Trophoblast cell (in vitro differentiated cells and primary cell): ENCODE measurements around the gene VEPH1.

ENCODE experiments used
- DNase-seq, 2 donors: peaks; one replicate each; pipeline ENCODE4 v3.0.0-alpha.2; 2016
- H2AFZ ChIP-seq: 2 replicates; pipeline ENCODE4 v1.6.1; 2013; ENCODE audit warnings: low read length, moderate library complexity, mild to moderate bottlenecking; ENCODE audit not compliant: insufficient read depth, poor library complexity
- H2AK5ac ChIP-seq: 2 replicates; pipeline ENCODE4 v1.6.1; 2013; ENCODE audit warnings: mild to moderate bottlenecking, low read length
- H2BK120ac ChIP-seq: 2 replicates; pipeline ENCODE4 v1.6.1; 2013; ENCODE audit warnings: low read length, mild to moderate bottlenecking, moderate library complexity; ENCODE audit not compliant: insufficient read depth, poor library complexity
- H2BK12ac ChIP-seq: 2 replicates; pipeline ENCODE4 v1.6.1; 2013; ENCODE audit warnings: mild to moderate bottlenecking, low read length, moderate library complexity
- H2BK5ac ChIP-seq: 2 replicates; pipeline ENCODE4 v1.6.1; 2013; ENCODE audit warnings: low read length, low read depth, moderate library complexity, mild to moderate bottlenecking; ENCODE audit not compliant: poor library complexity
- H3K14ac ChIP-seq: 2 replicates; pipeline ENCODE4 v1.6.1; 2013; ENCODE audit warnings: mild to moderate bottlenecking, low read length
- H3K18ac ChIP-seq: 2 replicates; pipeline ENCODE4 v1.6.1; 2013; ENCODE audit warnings: mild to moderate bottlenecking, low read length
- H3K23ac ChIP-seq: 2 replicates; pipeline ENCODE4 v1.6.1; 2013; ENCODE audit warnings: low read length
- H3K27ac ChIP-seq: 2 replicates; pipeline ENCODE4 v1.5.1; 2013; ENCODE audit warnings: low read depth, mild to moderate bottlenecking, inconsistent platforms, low read length, moderate library complexity
- H3K27me3 ChIP-seq: 2 replicates; pipeline ENCODE4 v1.6.1; 2013; ENCODE audit warnings: inconsistent platforms, mild to moderate bottlenecking, low read length, moderate library complexity; ENCODE audit not compliant: insufficient read depth
- H3K36me3 ChIP-seq, 2 experiments: 1 replicate in 1 of 2; 2 replicates in 1 of 2; pipeline ENCODE4 v1.6.1; 2013; ENCODE audit warnings: low read length in 2 of 2, mild to moderate bottlenecking in 2 of 2, moderate library complexity in 1 of 2; ENCODE audit not compliant: insufficient read depth in 2 of 2, control insufficient read depth in 1 of 2
- H3K4ac ChIP-seq: 2 replicates; pipeline ENCODE4 v1.6.1; 2013; ENCODE audit warnings: low read depth, mild to moderate bottlenecking, low read length, moderate library complexity
- H3K4me1 ChIP-seq, 2 experiments: 1 replicate in 1 of 2; 2 replicates in 1 of 2; pipeline ENCODE4 v1.6.1; 2013; ENCODE audit warnings: low read length in 2 of 2, mild to moderate bottlenecking in 2 of 2, moderate library complexity in 1 of 2; ENCODE audit not compliant: insufficient read depth in 2 of 2, control insufficient read depth in 1 of 2
- H3K4me2 ChIP-seq: 2 replicates; pipeline ENCODE4 v1.6.1; 2013; ENCODE audit warnings: inconsistent platforms, mild to moderate bottlenecking, low read length, moderate library complexity
- H3K4me3 ChIP-seq: 2 replicates; pipeline ENCODE4 v1.5.1; 2013; ENCODE audit warnings: mild to moderate bottlenecking, low read depth, low read length, inconsistent platforms
- H3K79me1 ChIP-seq: one replicate; pipeline ENCODE4 v1.6.1; 2013; ENCODE audit warnings: low read length
- H3K79me2 ChIP-seq: 2 replicates; pipeline ENCODE4 v1.6.1; 2013; ENCODE audit warnings: low read length, mild to moderate bottlenecking; ENCODE audit not compliant: control insufficient read depth, insufficient read depth, poor library complexity
- H3K9ac ChIP-seq: 2 replicates; pipeline ENCODE4 v1.6.1; 2013; ENCODE audit warnings: mild to moderate bottlenecking, low read length
- H3K9me3 ChIP-seq: 2 replicates; pipeline ENCODE4 v1.6.1; 2013; ENCODE audit warnings: low read depth, mild to moderate bottlenecking, control low read depth, inconsistent platforms, low read length; ENCODE audit not compliant: insufficient read depth
- H4K12ac ChIP-seq: 2 replicates; pipeline ENCODE4 v1.6.1; 2013; ENCODE audit warnings: low read depth, mild to moderate bottlenecking, low read length, moderate library complexity
- H4K8ac ChIP-seq: 2 replicates; pipeline ENCODE4 v1.6.1; 2013; ENCODE audit warnings: low read depth, mild to moderate bottlenecking, low read length, moderate library complexity
- H4K91ac ChIP-seq: one replicate; pipeline ENCODE4 v1.6.1; 2013; ENCODE audit warnings: low read depth, mild to moderate bottlenecking, low read length, moderate library complexity
- WGBS: extraction: QIAGEN DNeasy Blood & Tissue Kit; methylation state at CpG from one replicate; pipeline ENCODE4 v1.1.7; 2013; ENCODE audit warnings: missing lambda C conversion rate; ENCODE audit not compliant: insufficient read length, insufficient coverage; ENCODE audit errors: extremely low coverage; 5-methylcytosine and 5-hydroxymethylcytosine counted together

VEPH1 gene

GRCh38 chr3:157276801-157277200 is 226.4 kb downstream of the VEPH1 start:
- no peak overlapping the region for H3K18ac ChIP-seq
- H3K14ac ChIP-seq: no peak overlapping the region
- no peak overlapping the region for H4K91ac ChIP-seq
- H4K8ac ChIP-seq: no peak overlapping the region
- no peaks in the 10 kb centered on the region for H3K9me3 ChIP-seq
- H2BK5ac ChIP-seq: no peak overlapping the region
- H3K23ac ChIP-seq: no peak overlapping the region
- H3K79me2 ChIP-seq: no peaks in the 10 kb centered on the region
- no peak overlapping the region for H3K27ac ChIP-seq
- no peaks in the 10 kb centered on the region for H3K36me3 ChIP-seq
- no peak overlapping the region for H3K4me2 ChIP-seq
- WGBS: no CpG with 5 or more reads among the region's 3 CpGs
- no peaks in the 10 kb centered on the region for H3K4me1 ChIP-seq
- no peak overlapping the region for H4K12ac ChIP-seq
- H2BK12ac ChIP-seq: no peak overlapping the region
- H2AK5ac ChIP-seq: no peak overlapping the region
- H3K79me1 ChIP-seq: no peaks in the 10 kb centered on the region
- no peak overlapping the region for H3K4ac ChIP-seq
- H2AFZ ChIP-seq: no peak overlapping the region
- H3K27me3 ChIP-seq: no peaks in the 10 kb centered on the region
- no peak overlapping the region for H3K9ac ChIP-seq
- H3K4me3 ChIP-seq: no peak overlapping the region
- DNase-seq: peak in 1 of 2 donors; percentile 52
- H2BK120ac ChIP-seq: no peak overlapping the region

GRCh38 chr3:157275832-157276231 is 227.4 kb downstream of the VEPH1 start:
- H3K14ac ChIP-seq: no peak overlapping the region
- no peak overlapping the region for H2AK5ac ChIP-seq
- WGBS: no CpG with 5 or more reads among the region's 2 CpGs
- H4K12ac ChIP-seq: no peak overlapping the region
- H3K79me2 ChIP-seq: no peaks in the 10 kb centered on the region
- H2BK12ac ChIP-seq: no peak overlapping the region
- H3K36me3 ChIP-seq: no peaks in the 10 kb centered on the region
- no peak overlapping the region for H3K4ac ChIP-seq
- H3K23ac ChIP-seq: no peak overlapping the region
- H3K4me2 ChIP-seq: no peak overlapping the region
- H4K8ac ChIP-seq: no peak overlapping the region
- no peak overlapping the region for H3K27ac ChIP-seq
- H2BK5ac ChIP-seq: no peak overlapping the region
- DNase-seq: no peak
- no peak overlapping the region for H3K9ac ChIP-seq
- no peak overlapping the region for H3K18ac ChIP-seq
- no peak overlapping the region for H2AFZ ChIP-seq
- no peaks in the 10 kb centered on the region for H3K27me3 ChIP-seq
- H3K9me3 ChIP-seq: no peaks in the 10 kb centered on the region
- no peak overlapping the region for H2BK120ac ChIP-seq
- H3K4me1 ChIP-seq: no peaks in the 10 kb centered on the region
- H4K91ac ChIP-seq: no peak overlapping the region
- no peaks in the 10 kb centered on the region for H3K79me1 ChIP-seq
- no peak overlapping the region for H3K4me3 ChIP-seq

GRCh38 chr3:157274644-157275137 is 228.5 kb downstream of the VEPH1 start:
- H3K36me3 ChIP-seq: no peaks in the 10 kb centered on the region
- no peak overlapping the region for H2AFZ ChIP-seq
- no peak overlapping the region for H3K4me3 ChIP-seq
- WGBS: no CpG with 5 or more reads among the region's 2 CpGs
- no peaks in the 10 kb centered on the region for H3K79me2 ChIP-seq
- H4K8ac ChIP-seq: no peak overlapping the region
- no peak overlapping the region for H4K12ac ChIP-seq
- H3K14ac ChIP-seq: no peak overlapping the region
- H3K27me3 ChIP-seq: no peaks in the 10 kb centered on the region
- no peak overlapping the region for H3K9ac ChIP-seq
- no peaks in the 10 kb centered on the region for H3K4me1 ChIP-seq
- no peak overlapping the region for H2BK12ac ChIP-seq
- H2AK5ac ChIP-seq: no peak overlapping the region
- H3K9me3 ChIP-seq: no peaks in the 10 kb centered on the region
- no peak overlapping the region for H4K91ac ChIP-seq
- H2BK5ac ChIP-seq: no peak overlapping the region
- H3K4me2 ChIP-seq: no peak overlapping the region
- no peak for DNase-seq
- H3K4ac ChIP-seq: no peak overlapping the region
- no peak overlapping the region for H3K18ac ChIP-seq
- no peak overlapping the region for H3K27ac ChIP-seq
- H3K23ac ChIP-seq: no peak overlapping the region
- no peak overlapping the region for H2BK120ac ChIP-seq
- no peaks in the 10 kb centered on the region for H3K79me1 ChIP-seq

- H2AK5ac ChIP-seq: no peak overlapping the region
- WGBS: no CpG with 5 or more reads among the region's 8 CpGs
Observed at GRCh38 chr3:157271283-157271882, 231.8 kb downstream of the VEPH1 start.

More at GRCh38 chr3:157271283-157271882, 231.8 kb downstream of the VEPH1 start:
- no peaks in the 10 kb centered on the region for H3K27me3 ChIP-seq
- no peak overlapping the region for H2BK12ac ChIP-seq
- no peak overlapping the region for H3K4me2 ChIP-seq
- no peak overlapping the region for H4K91ac ChIP-seq
- H4K8ac ChIP-seq: no peak overlapping the region
- H3K36me3 ChIP-seq: no peaks in the 10 kb centered on the region
- no peak overlapping the region for H2AFZ ChIP-seq
- no peak overlapping the region for H4K12ac ChIP-seq
- no peak overlapping the region for H2BK120ac ChIP-seq
- H3K4ac ChIP-seq: no peak overlapping the region
- no peak overlapping the region for H3K9ac ChIP-seq
- H3K18ac ChIP-seq: no peak overlapping the region
- no peak overlapping the region for H2BK5ac ChIP-seq
- H3K14ac ChIP-seq: no peak overlapping the region
- no peaks in the 10 kb centered on the region for H3K79me1 ChIP-seq
- no peak for DNase-seq
- no peaks in the 10 kb centered on the region for H3K9me3 ChIP-seq
- H3K27ac ChIP-seq: no peak overlapping the region
- no peak overlapping the region for H3K23ac ChIP-seq
- no peaks in the 10 kb centered on the region for H3K4me1 ChIP-seq
- no peaks in the 10 kb centered on the region for H3K79me2 ChIP-seq
- no peak overlapping the region for H3K4me3 ChIP-seq
